Hematopoietic multipotent progenitor cell treated with erythropoietin and hydrocortisone succinate and interleukin-3 and kit ligand, for 6 days (in vitro differentiated cells): ENCODE results near the gene CACNA1H.
"Not testable (repeated sequence)": the region's sequence is repeated elsewhere in the genome, so short reads cannot be mapped to it uniquely, and the experiment has no call there.

Experiments used
- DNase-seq: peaks from one replicate; pipeline ENCODE4 v3.0.0-alpha.2; 2015

The CACNA1H gene

GRCh38 chr16:1194665-1195392, 41.9 kb downstream of the CACNA1H start:
- DNase-seq, result no peak

GRCh38 chr16:1195393-1195666, 42.4 kb downstream of the CACNA1H start:
- DNase-seq, result no peak

GRCh38 chr16:1196494-1196893, 43.6 kb downstream of the CACNA1H start:
- DNase-seq, result no peak

- no peak for DNase-seq
These were observed 44.4 kb downstream of the CACNA1H start for GRCh38 chr16:1197237-1197866.

GRCh38 chr16:1198194-1198593, 45.3 kb downstream of the CACNA1H start:
- no peak for DNase-seq

- not testable (repeated sequence) for DNase-seq
These were observed 45.9 kb downstream of the CACNA1H start for GRCh38 chr16:1198671-1199346.

- no peak for DNase-seq
These were observed 46.6 kb downstream of the CACNA1H start for GRCh38 chr16:1199347-1200013.

- DNase-seq, result no peak
These were observed 47.2 kb downstream of the CACNA1H start for GRCh38 chr16:1200014-1200627.

GRCh38 chr16:1201444-1201843, 48.5 kb downstream of the CACNA1H start:
- DNase-seq, result no peak

- no peak for DNase-seq
These were observed 49.4 kb downstream of the CACNA1H start for GRCh38 chr16:1202274-1202673.

- no peak for DNase-seq
These were observed 52.0 kb downstream of the CACNA1H start for GRCh38 chr16:1204933-1205332.

GRCh38 chr16:1206326-1206725, 53.4 kb downstream of the CACNA1H start:
- DNase-seq, result no peak

- no peak for DNase-seq
These were observed 53.9 kb downstream of the CACNA1H start for GRCh38 chr16:1206786-1207185.

GRCh38 chr16:1208239-1208830, 55.4 kb downstream of the CACNA1H start:
- no peak for DNase-seq

- no peak for DNase-seq
These were observed 56.2 kb downstream of the CACNA1H start for GRCh38 chr16:1209081-1209480.

- no peak for DNase-seq
These were observed 57.6 kb downstream of the CACNA1H start for GRCh38 chr16:1210461-1210860.

GRCh38 chr16:1211451-1212268, 58.8 kb downstream of the CACNA1H start:
- DNase-seq, result no peak

- DNase-seq, result no peak
These were observed 59.8 kb downstream of the CACNA1H start for GRCh38 chr16:1212616-1213194.

GRCh38 chr16:1213231-1213630, 60.3 kb downstream of the CACNA1H start:
- no peak for DNase-seq

- DNase-seq, result no peak
These were observed 61.0 kb downstream of the CACNA1H start for GRCh38 chr16:1213796-1214372.

- DNase-seq, result no peak
These were observed 61.8 kb downstream of the CACNA1H start for GRCh38 chr16:1214719-1215118.
